IMR-90 (cell line): Measurements from ENCODE around the gene DEFB131B. TPM values are rescaled to one million over a fixed set of nuclear protein-coding genes. Genes with fewer than 3 reads are reported as not detected.

ENCODE experiments used
- ATAC-seq: fragments of 200-7000 bp; cut with Tn5 transposase; 2 replicates; pipeline ENCODE4 v1.9.1; 2020; ENCODE audit warnings: low read depth, mild to moderate bottlenecking, moderate library complexity
- BruUV-seq: library from RNA; stranded (reverse); fragments of 400-500 nt; replicated peaks from 2 replicates; lab custom pipeline; 2021; lab: Mats Ljungman, UMichigan
- CTCF ChIA-PET: fragments of 300-600 bp; formaldehyde crosslinking; extraction: SDS; loops from one replicate; lab custom pipeline; 2021; ENCODE audit warnings: antibody characterized with exemption; lab: Yijun Ruan, JAX
- POLR2A ChIA-PET: fragments of 300-600 bp; sonication (Branson Sonifier 250); formaldehyde crosslinking; loops from one replicate; lab custom pipeline; 2022; ENCODE audit warnings: antibody characterized with exemption; ENCODE audit not compliant: unreplicated experiment; lab: Charles Lee
- DNase-seq: peaks from one replicate; pipeline ENCODE4 v3.0.0; 2013
- H2AFZ ChIP-seq: replicated peaks from 2 replicates; pipeline ENCODE3; 2013; ENCODE audit warnings: low read length, mild to moderate bottlenecking; ENCODE audit not compliant: poor library complexity
- H2AK5ac ChIP-seq: 2 replicates; pipeline ENCODE4 v1.6.1; 2013; ENCODE audit warnings: low read depth, low read length, inconsistent platforms
- H2AK9ac ChIP-seq: replicated peaks from 2 replicates; pipeline ENCODE3; 2013; ENCODE audit warnings: mild to moderate bottlenecking, low read depth, low read length, moderate library complexity; ENCODE audit not compliant: poor library complexity
- H2BK120ac ChIP-seq: 2 replicates; pipeline ENCODE4 v1.6.1; 2013; ENCODE audit warnings: low read depth, low read length, inconsistent platforms
- H2BK15ac ChIP-seq: 3 replicates; pipeline ENCODE4 v1.6.1; 2013; ENCODE audit warnings: low read depth, low read length, inconsistent platforms
- H2BK20ac ChIP-seq: 2 replicates; pipeline ENCODE4 v1.6.1; 2013; ENCODE audit warnings: low read depth, mild to moderate bottlenecking, inconsistent platforms, low read length, moderate library complexity
- H2BK5ac ChIP-seq: 2 replicates; pipeline ENCODE4 v1.6.1; 2013; ENCODE audit warnings: mild to moderate bottlenecking, low read depth, low read length, inconsistent platforms; ENCODE audit not compliant: poor library complexity, severe bottlenecking
- H3K14ac ChIP-seq: replicated peaks from 2 replicates; pipeline ENCODE4 v1.6.1; 2013; ENCODE audit warnings: low read depth, low read length, inconsistent platforms
- H3K18ac ChIP-seq: 2 replicates; pipeline ENCODE4 v1.6.1; 2013; ENCODE audit warnings: low read depth, low read length, control low read depth
- H3K23ac ChIP-seq: 2 replicates; pipeline ENCODE4 v1.6.1; 2013; ENCODE audit warnings: low read depth, low read length, inconsistent platforms
- H3K27ac ChIP-seq: 2 replicates; pipeline ENCODE4 v1.5.1; 2013; ENCODE audit warnings: mild to moderate bottlenecking, control low read depth, low read length; ENCODE audit not compliant: insufficient read depth
- H3K27me3 ChIP-seq: 2 replicates; pipeline ENCODE4 v1.6.1; 2013; ENCODE audit warnings: low read length; ENCODE audit not compliant: control insufficient read depth, insufficient read depth
- H3K36me3 ChIP-seq: 2 replicates; pipeline ENCODE4 v1.6.1; 2013; ENCODE audit warnings: low read length, mixed read lengths; ENCODE audit not compliant: control insufficient read depth, insufficient read depth
- H3K4ac ChIP-seq: 2 replicates; pipeline ENCODE4 v1.6.1; 2013; ENCODE audit warnings: low read depth, low read length, inconsistent platforms
- H3K4me1 ChIP-seq: 2 replicates; pipeline ENCODE4 v1.6.1; 2013; ENCODE audit warnings: low read length, mixed read lengths; ENCODE audit not compliant: control insufficient read depth, insufficient read depth
- H3K4me2 ChIP-seq: 2 replicates; pipeline ENCODE4 v1.6.1; 2013; ENCODE audit warnings: low read depth, mild to moderate bottlenecking, control low read depth, low read length, moderate library complexity
- H3K4me3 ChIP-seq: 2 replicates; pipeline ENCODE4 v1.5.1; 2013; ENCODE audit warnings: low read depth, mild to moderate bottlenecking, control low read depth, low read length, moderate library complexity; ENCODE audit not compliant: insufficient read depth
- H3K56ac ChIP-seq: 2 replicates; pipeline ENCODE4 v1.6.1; 2013; ENCODE audit warnings: low read length, inconsistent platforms; ENCODE audit not compliant: insufficient read depth; ENCODE audit errors: extremely low read depth
- H3K79me1 ChIP-seq, 2 experiments: 2 replicates each; pipeline ENCODE4 v1.6.1; 2013; ENCODE audit warnings: low read length in 2 of 2, inconsistent platforms in 1 of 2, low read depth in 1 of 2
- H3K9ac ChIP-seq: 2 replicates; pipeline ENCODE4 v1.6.1; 2013; ENCODE audit warnings: low read depth, low read length, control low read depth
- H3K9me1 ChIP-seq: 2 replicates; pipeline ENCODE4 v1.6.1; 2013; ENCODE audit warnings: low read length, inconsistent platforms; ENCODE audit not compliant: insufficient read depth
- H3K9me3 ChIP-seq: 2 replicates; pipeline ENCODE4 v1.6.1; 2013; ENCODE audit warnings: low read length; ENCODE audit not compliant: control insufficient read depth, insufficient read depth
- H4K20me1 ChIP-seq: 2 replicates; pipeline ENCODE4 v1.6.1; 2013; ENCODE audit warnings: low read length, inconsistent platforms; ENCODE audit not compliant: insufficient read depth
- H4K5ac ChIP-seq: 2 replicates; pipeline ENCODE4 v1.6.1; 2013; ENCODE audit warnings: mild to moderate bottlenecking, low read depth, low read length, control low read depth
- H4K8ac ChIP-seq, 2 experiments: 2 replicates each; pipeline ENCODE4 v1.6.1; 2013; ENCODE audit warnings: low read depth in 2 of 2, low read length in 2 of 2, control low read depth in 1 of 2, inconsistent platforms in 1 of 2
- H4K91ac ChIP-seq: 2 replicates; pipeline ENCODE4 v1.6.1; 2013; ENCODE audit warnings: low read depth, low read length, inconsistent platforms; ENCODE audit not compliant: insufficient read depth
- CEBPB ChIP-seq: IDR thresholded peaks from 2 replicates; pipeline ENCODE4 v1.6.1; 2012; ENCODE audit warnings: low read depth, low read length, improper control_type of control experiment
- CHD1 ChIP-seq: IDR thresholded peaks from 2 replicates; pipeline ENCODE4 v1.6.1; 2012; ENCODE audit warnings: low read depth, low read length, improper control_type of control experiment
- CTCF ChIP-seq: conservative IDR thresholded peaks from 2 replicates; pipeline ENCODE4 v1.5.1; 2012; ENCODE audit warnings: mild to moderate bottlenecking, low read depth, low read length, improper control_type of control experiment
- FOS ChIP-seq: fragments of 150-350 bp; IDR thresholded peaks from 2 replicates; pipeline ENCODE4 v1.6.1; 2016; ENCODE audit warnings: low read depth, low read length
- MAFK ChIP-seq: IDR thresholded peaks from 2 replicates; pipeline ENCODE4 v1.6.1; 2012; ENCODE audit warnings: low read depth, low read length, improper control_type of control experiment
- MAZ ChIP-seq: IDR thresholded peaks from 2 replicates; pipeline ENCODE4 v1.6.1; 2012; ENCODE audit warnings: low read depth, mild to moderate bottlenecking, low read length, improper control_type of control experiment, moderate library complexity, borderline replicate concordance
- MXI1 ChIP-seq: IDR thresholded peaks from 2 replicates; pipeline ENCODE4 v1.6.1; 2012; ENCODE audit warnings: low read depth, mild to moderate bottlenecking, low read length, moderate library complexity, borderline replicate concordance
- NFE2L2 ChIP-seq: fragments of 150-350 bp; IDR thresholded peaks from 2 replicates; pipeline ENCODE4 v1.6.1; 2016; ENCODE audit warnings: low read depth, mild to moderate bottlenecking, low read length
- POLR2A ChIP-seq: IDR thresholded peaks from 2 replicates; pipeline ENCODE4 v1.6.1; 2012; ENCODE audit warnings: mild to moderate bottlenecking, low read depth, low read length
- RAD21 ChIP-seq: IDR thresholded peaks from 2 replicates; pipeline ENCODE4 v1.6.1; 2012; ENCODE audit warnings: low read length, improper control_type of control experiment
- RCOR1 ChIP-seq: IDR thresholded peaks from 2 replicates; pipeline ENCODE4 v1.6.1; 2012; ENCODE audit warnings: mild to moderate bottlenecking, low read length, improper control_type of control experiment; ENCODE audit not compliant: insufficient replicate concordance
- RFX5 ChIP-seq: IDR thresholded peaks from 2 replicates; pipeline ENCODE4 v1.8.0; 2012; ENCODE audit warnings: low read depth, mild to moderate bottlenecking, low read length, moderate library complexity
- SMC3 ChIP-seq: fragments of 150-350 bp; IDR thresholded peaks from 2 replicates; pipeline ENCODE4 v1.6.1; 2016; ENCODE audit warnings: low read depth, mild to moderate bottlenecking, antibody characterized with exemption, low read length, moderate library complexity
- USF2 ChIP-seq: fragments of 150-350 bp; IDR thresholded peaks from 2 replicates; pipeline ENCODE4 v1.6.1; 2017; ENCODE audit warnings: mild to moderate bottlenecking, antibody characterized with exemption, low read length, low read depth
- WGBS, 2 experiments: methylation state at CpG; one replicate each; pipeline versions ENCODE4 v1.1.5 to v1.1.7; 2013; ENCODE audit warnings: missing lambda C conversion rate in 2 of 2; ENCODE audit not compliant: insufficient read length in 1 of 2; ENCODE audit errors: extremely low coverage in 2 of 2; 5-methylcytosine and 5-hydroxymethylcytosine counted together
- dilution Hi-C: fragments of 300-500 bp; cut with HindIII; formaldehyde crosslinking; loops from one replicate; pipeline ENCODE4 v1.14.3; 2018; ENCODE audit warnings: low sequenced_read_pairs; ENCODE audit not compliant: unreplicated experiment
- in situ Hi-C: fragments of 300-500 bp; cut with MboI; formaldehyde crosslinking; loops from 3 replicates; pipeline ENCODE4 v1.14.3; 2019; ENCODE audit warnings: low sequenced_read_pairs, inconsistent platforms, mixed read lengths
- intact Hi-C: fragments of 100-400 bp; cut with micrococcal nuclease; formaldehyde crosslinking; loops from 2 replicates; pipeline ENCODE4 v1.10.0; 2022
- polyA plus RNA-seq, 3 experiments: library from polyadenylated mRNA; depleted of rRNA; stranded (reverse); fragments of >200 nt; gene quantifications; 2 replicates each; pipeline ENCODE4 v1.2.3, GENCODE V29; 2012; ENCODE audit warnings: low replicate concordance in 1 of 3
- total RNA-seq: library from RNA; depleted of rRNA; stranded (reverse); fragments of >200 nt; gene quantifications from 2 replicates; pipeline ENCODE4 v1.2.3, GENCODE V29; 2012

The DEFB131B gene
- total and polyA plus RNA-seq, 2 of the 4 experiments (the other 2 are of a cell fraction) = not detected

GRCh38 chr11:71895961-71896360 is 17.7 kb downstream of the DEFB131B start:
- Histone ChIP-seq H3K79me1 (no peaks in the 10 kb centered on the region), H2BK20ac (no peak overlapping the region), H3K36me3 (no peaks in the 10 kb centered on the region), H3K9me1 (no peaks in the 10 kb centered on the region), H3K14ac (no peak overlapping the region), H3K4me2 (no peak overlapping the region), H3K9me3 (no peaks in the 10 kb centered on the region), H3K56ac (no peak overlapping the region), H2BK15ac (no peak overlapping the region), H4K20me1 (no peaks in the 10 kb centered on the region), H2BK120ac (no peak overlapping the region), H4K5ac (no peak overlapping the region), H3K27me3 (no peaks in the 10 kb centered on the region), H3K4me3 (no peak overlapping the region), H2AK9ac (no peak overlapping the region), H3K4me1 (no peaks in the 10 kb centered on the region), H3K18ac (no peak overlapping the region), H4K91ac (no peak overlapping the region), H2AFZ (no peak overlapping the region), H3K9ac (no peak overlapping the region), H3K23ac (no peak overlapping the region), H2BK5ac (no peak overlapping the region), H3K27ac (no peak overlapping the region), H2AK5ac (no peak overlapping the region), H3K4ac (no peak overlapping the region), H4K8ac (no peak overlapping the region)
- intact Hi-C loops (no loop called here), dilution Hi-C loops (no loop called here), in situ Hi-C loops (no loop called here)
- no peak for TF ChIP-seq MAZ
- no peak for TF ChIP-seq SMC3
- TF ChIP-seq RCOR1 = no peak
- TF ChIP-seq CEBPB = no peak
- no peak for TF ChIP-seq MXI1
- TF ChIP-seq RAD21 = no peak
- TF ChIP-seq RFX5 = no peak
- no peak for TF ChIP-seq FOS
- TF ChIP-seq CTCF = no peak
- no peak for TF ChIP-seq POLR2A
- no peak for TF ChIP-seq NFE2L2
- no peak for TF ChIP-seq MAFK
- no peak for TF ChIP-seq CHD1
- no peak for TF ChIP-seq USF2
- DNase-seq (no peak), ATAC-seq (no peak)
- 95% methylated on average over 5 of the region's 12 CpGs; no CpG with 5 or more reads in 1 of the 2 experiments for WGBS, 2 experiments
- no TSS peak for BruUV-seq
- CTCF ChIA-PET = no interaction called here
- POLR2A ChIA-PET = no interaction called here
